Fibroblast of the aortic adventitia (primary cell): ENCODE data around the gene PSMA8. TPM values are rescaled to one million over a fixed set of nuclear protein-coding genes. Genes with fewer than 3 reads are reported as not detected.
"Not testable (repeated sequence)": the region's sequence is repeated elsewhere in the genome, so short reads cannot be mapped to it uniquely, and the experiment has no call there.

ENCODE experiments used
- DNase-seq: peaks from one replicate; pipeline ENCODE4 v3.0.0-alpha.2; 2010; ENCODE audit warnings: low read depth
- H3K4me3 ChIP-seq: 2 replicates; pipeline ENCODE4 v1.5.1; 2011; ENCODE audit warnings: low read depth, mild to moderate bottlenecking, control low read depth, low read length, moderate library complexity
- total RNA-seq: library from RNA; depleted of rRNA; stranded (reverse); fragments of >200 nt; gene quantifications from 2 replicates; pipeline ENCODE4 v1.2.3, GENCODE V29; 2012; ENCODE audit warnings: low replicate concordance
- TF ChIP-seq, protein P1 (sequence below): IDR thresholded peaks from 2 replicates; pipeline ENCODE4 v1.5.1; 2011; ENCODE audit warnings: mild to moderate bottlenecking, low read length, control low read depth, inconsistent platforms; ENCODE audit not compliant: insufficient read depth

The PSMA8 gene
- total RNA-seq, 1 donor, result not detected

GRCh38 chr18:26127786-26128185 lies 5.9 kb upstream of the PSMA8 start:
- no peak for DNase-seq
- no peak overlapping the region for H3K4me3 ChIP-seq
- TF ChIP-seq, protein P1, sequence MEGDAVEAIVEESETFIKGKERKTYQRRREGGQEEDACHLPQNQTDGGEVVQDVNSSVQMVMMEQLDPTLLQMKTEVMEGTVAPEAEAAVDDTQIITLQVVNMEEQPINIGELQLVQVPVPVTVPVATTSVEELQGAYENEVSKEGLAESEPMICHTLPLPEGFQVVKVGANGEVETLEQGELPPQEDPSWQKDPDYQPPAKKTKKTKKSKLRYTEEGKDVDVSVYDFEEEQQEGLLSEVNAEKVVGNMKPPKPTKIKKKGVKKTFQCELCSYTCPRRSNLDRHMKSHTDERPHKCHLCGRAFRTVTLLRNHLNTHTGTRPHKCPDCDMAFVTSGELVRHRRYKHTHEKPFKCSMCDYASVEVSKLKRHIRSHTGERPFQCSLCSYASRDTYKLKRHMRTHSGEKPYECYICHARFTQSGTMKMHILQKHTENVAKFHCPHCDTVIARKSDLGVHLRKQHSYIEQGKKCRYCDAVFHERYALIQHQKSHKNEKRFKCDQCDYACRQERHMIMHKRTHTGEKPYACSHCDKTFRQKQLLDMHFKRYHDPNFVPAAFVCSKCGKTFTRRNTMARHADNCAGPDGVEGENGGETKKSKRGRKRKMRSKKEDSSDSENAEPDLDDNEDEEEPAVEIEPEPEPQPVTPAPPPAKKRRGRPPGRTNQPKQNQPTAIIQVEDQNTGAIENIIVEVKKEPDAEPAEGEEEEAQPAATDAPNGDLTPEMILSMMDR, result no peak

DNA sequence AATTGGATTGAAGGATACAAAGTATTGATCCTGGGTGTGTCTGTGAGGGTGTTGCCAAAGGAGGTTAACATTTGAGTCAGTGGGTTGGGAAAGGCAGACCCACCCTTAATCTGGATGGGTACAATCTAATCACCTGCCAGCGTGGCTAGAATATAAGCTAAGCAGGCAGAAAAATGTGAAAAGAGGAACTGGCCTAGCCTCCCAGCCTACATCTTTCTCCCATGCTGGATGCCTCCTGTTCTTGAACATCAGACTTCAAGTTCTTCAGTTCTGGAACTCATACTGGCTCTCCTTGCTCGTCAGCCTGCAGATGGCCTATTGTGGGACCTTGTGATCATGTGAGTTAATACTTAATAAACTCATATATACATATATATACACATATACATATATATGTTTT lies 5.5 kb upstream of the PSMA8 start:
- H3K4me3 ChIP-seq, DNase-seq: not testable (repeated sequence)

GRCh38 chr18:26134107-26134506 lies 438 bp downstream of the PSMA8 start:
- TF ChIP-seq, protein P1, result no peak
- H3K4me3 ChIP-seq, result no peak overlapping the region
- no peak for DNase-seq

- DNase-seq, result no peak
- TF ChIP-seq, protein P1, result no peak
- H3K4me3 ChIP-seq, result no peak overlapping the region
These were observed 1.9 kb downstream of the PSMA8 start for GRCh38 chr18:26135548-26135947.

GRCh38 chr18:26157326-26157725 lies 23.7 kb downstream of the PSMA8 start:
- TF ChIP-seq, protein P1, result no peak
- no peak for DNase-seq
- H3K4me3 ChIP-seq, result no peak overlapping the region

DNA sequence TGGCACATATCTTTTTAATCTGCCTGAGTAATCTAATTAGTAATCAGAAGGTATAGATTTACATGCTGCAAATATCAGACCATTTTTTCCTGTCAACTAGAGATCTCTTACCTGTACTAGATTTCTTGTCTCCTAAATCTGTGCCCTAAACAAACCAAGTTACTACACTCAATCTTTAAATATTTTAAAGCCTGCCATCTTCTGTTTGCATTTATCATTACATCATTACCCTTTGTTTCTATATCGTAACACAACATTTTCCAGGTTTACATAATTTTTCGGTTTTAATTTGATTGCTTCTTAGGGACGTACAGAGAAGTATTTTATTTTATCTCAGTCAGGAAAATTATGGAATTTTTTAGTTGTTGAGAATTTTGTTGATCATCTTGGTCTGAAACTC lies 25.7 kb downstream of the PSMA8 start:
- peak; percentile 11 for DNase-seq

DNA sequence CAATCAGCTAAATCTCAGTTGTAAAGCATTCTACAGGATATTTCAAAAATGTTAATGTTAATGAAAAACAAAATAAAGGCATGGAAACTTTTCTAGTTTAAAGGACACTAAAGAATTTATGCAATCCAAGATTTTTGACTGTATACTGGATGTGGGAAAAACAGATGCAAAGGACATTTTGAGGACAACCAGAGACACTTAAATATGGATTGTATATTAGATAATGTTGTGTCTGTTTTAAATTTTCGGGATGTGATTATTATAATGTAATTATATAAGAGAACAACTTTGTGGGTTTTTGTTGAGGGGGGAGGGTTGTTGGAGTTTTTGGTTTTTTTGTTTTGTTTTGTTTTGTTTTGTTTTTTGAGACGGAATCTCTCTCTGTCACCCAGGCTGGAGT lies 30.9 kb downstream of the PSMA8 start:
- DNase-seq, result no peak
- TF ChIP-seq, protein P1, result no peak
- H3K4me3 ChIP-seq, result no peak overlapping the region

More for the DNA sequence above, 25.7 kb downstream of the PSMA8 start:
- TF ChIP-seq, protein P1, result no peak
- no peak overlapping the region for H3K4me3 ChIP-seq

DNA sequence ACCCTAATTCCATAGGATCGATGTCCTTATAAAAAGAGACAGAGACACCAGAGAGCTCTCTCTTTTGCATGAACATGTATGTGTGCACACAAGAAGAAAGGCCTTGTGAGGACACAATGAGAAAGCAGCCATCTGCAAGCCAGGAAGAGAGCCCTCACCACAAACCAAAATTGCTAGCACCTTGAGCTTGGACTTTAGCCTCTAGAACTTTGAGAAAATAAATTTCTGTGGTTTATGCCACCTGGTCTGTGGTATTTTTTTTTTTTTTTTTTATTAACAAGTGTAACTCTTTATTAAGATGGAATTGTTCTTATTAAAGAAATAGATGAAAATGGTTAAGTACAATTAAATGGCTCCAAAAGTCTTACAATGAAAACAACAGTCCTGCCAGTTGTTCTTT lies 33.9 kb downstream of the PSMA8 start:
- H3K4me3 ChIP-seq, DNase-seq: not testable (repeated sequence)
